Activated B cell treated with CpG ODN at 0.5 μM for 24 hours (primary cell): Measurements from ENCODE around the gene HSD17B14. TPM values are rescaled to one million over a fixed set of nuclear protein-coding genes. Genes with fewer than 3 reads are reported as not detected.
A peak's percentile ranks its signal among the peaks of the same experiment; 100 is the strongest.

Experiments used
- ATAC-seq: fragments of 200-7000 bp; cut with Tn5 transposase; one replicate; pipeline ENCODE4 v1.10.0; 2021; ENCODE audit warnings: low read depth, mild to moderate bottlenecking, moderate library complexity
- CTCF ChIA-PET: fragments of 350-600 bp; sonication (Branson Sonifier 250); formaldehyde crosslinking; loops from one replicate; lab custom pipeline; 2021; ENCODE audit warnings: antibody characterized with exemption; lab: Charles Lee
- POLR2A ChIA-PET: fragments of 350-600 bp; sonication (Branson Sonifier 250); formaldehyde crosslinking; loops from one replicate; lab custom pipeline; 2021; ENCODE audit warnings: antibody characterized with exemption; lab: Charles Lee
- DNase-seq: peaks from one replicate; pipeline ENCODE4 v3.0.0; 2022
- H3K27ac Mint-ChIP-seq: one replicate; pipeline ENCODE4 v1.8.0; 2020; ENCODE audit warnings: mixed read lengths
- H3K27me3 Mint-ChIP-seq: one replicate; pipeline ENCODE4 v1.8.0; 2021; ENCODE audit warnings: mixed read lengths
- H3K36me3 Mint-ChIP-seq: one replicate; pipeline ENCODE4 v1.8.0; 2021; ENCODE audit warnings: low read depth, mixed read lengths
- H3K4me1 Mint-ChIP-seq: one replicate; pipeline ENCODE4 v1.8.0; 2021; ENCODE audit warnings: mixed read lengths
- H3K4me3 Mint-ChIP-seq: one replicate; pipeline ENCODE4 v1.8.0; 2020; ENCODE audit warnings: mild to moderate bottlenecking, mixed read lengths
- H3K9me3 Mint-ChIP-seq: one replicate; pipeline ENCODE4 v1.8.0; 2020; ENCODE audit warnings: mixed read lengths
- CTCF ChIP-seq: fragments of 200-600 bp; IDR thresholded peaks from one replicate; pipeline ENCODE4 v1.8.0; 2022; ENCODE audit warnings: antibody characterized with exemption, mild to moderate bottlenecking
- intact Hi-C: fragments of 100-400 bp; cut with micrococcal nuclease; formaldehyde crosslinking; loops from one replicate; pipeline ENCODE4 v1.15.1; 2024
- total RNA-seq: library from RNA; stranded (reverse); gene quantifications from 2 replicates; pipeline ENCODE4 v1.2.3, GENCODE V29; 2022

The HSD17B14 gene
- total RNA-seq, 1 donor from 2014 or later, result 2.6 TPM

GRCh38 chr19:48837687-48838086 is 1.4 kb upstream of the HSD17B14 start:
- Mint-ChIP-seq H3K4me3 (peak overlapping the region; percentile 53), H3K27me3 (no peaks in the 10 kb centered on the region), H3K36me3 (no peaks in the 10 kb centered on the region), H3K9me3 (no peaks in the 10 kb centered on the region), H3K27ac (no peak overlapping the region), H3K4me1 (peaks cover 28% of the 10 kb centered on the region)
- ATAC-seq (no peak), DNase-seq (no peak)
- ChIA-PET POLR2A (interaction anchor here (0.8 to 3.7 kb wide), 14 partner anchors 9 to 192 kb away, joined by 3 to 34 read pairs (median 7); partner anchors contain the start of genes BCAT2, CA11, GYS1 and PPP1R15A), CTCF (interaction anchor here (1.0 to 12.1 kb wide), 4 partner anchors 46 to 133 kb away, joined by 3 to 272 read pairs (median 4); no protein-coding TSS in a partner anchor)
- TF ChIP-seq CTCF, result no peak
- intact Hi-C loops, result loop anchor here (10.0 kb wide), 1 partner anchor 323 kb away; the partner anchor contains the start of gene LMTK3

- ATAC-seq (peak; percentile 89), DNase-seq (peak; percentile 73)
- Mint-ChIP-seq H3K4me3 (peak overlapping the region; percentile 88), H3K36me3 (no peaks in the 10 kb centered on the region), H3K4me1 (peaks cover 26% of the 10 kb centered on the region), H3K27me3 (no peaks in the 10 kb centered on the region), H3K27ac (peak overlapping the region; percentile 70), H3K9me3 (no peaks in the 10 kb centered on the region)
- ChIA-PET CTCF (interaction anchor here (0.8 to 12.1 kb wide), 6 partner anchors 10 to 192 kb away, joined by 3 to 272 read pairs (median 4); partner anchors contain the start of gene CA11), POLR2A (interaction anchor here (0.5 to 3.7 kb wide), 16 partner anchors 10 to 1550 kb away, joined by 3 to 34 read pairs (median 6); partner anchors contain the start of genes BCAT2, CA11, GYS1 and PPP1R15A)
- TF ChIP-seq CTCF, result no peak
- intact Hi-C loops, result loop anchor here (10.0 kb wide), 1 partner anchor 322 kb away; the partner anchor contains the start of gene LMTK3
These were observed 797 bp upstream of the HSD17B14 start for GRCh38 chr19:48837051-48837524.

GRCh38 chr19:48835734-48836088 is 580 bp downstream of the HSD17B14 start:
- Mint-ChIP-seq H3K4me1 (peaks cover 26% of the 10 kb centered on the region), H3K27ac (peak overlapping the region; percentile 75), H3K4me3 (peak overlapping the region; percentile 88), H3K27me3 (no peaks in the 10 kb centered on the region), H3K9me3 (no peaks in the 10 kb centered on the region), H3K36me3 (peaks cover 3% of the 10 kb centered on the region)
- ChIA-PET CTCF (interaction anchor here (0.8 to 12.1 kb wide), 7 partner anchors 8 to 190 kb away, joined by 3 to 272 read pairs (median 5); partner anchors contain the start of gene CA11), POLR2A (interaction anchor here (1.0 to 3.7 kb wide), 6 partner anchors 17 to 190 kb away, joined by 6 to 34 read pairs (median 12); partner anchors contain the start of genes BCAT2 and CA11)
- intact Hi-C loops, result loop anchor here (1.0 to 10.0 kb wide), 6 partner anchors 23 to 321 kb away; partner anchors contain the start of genes CA11 and LMTK3
- ATAC-seq, result peak; percentile 86
- peak; percentile 89 for DNase-seq
- no peak for TF ChIP-seq CTCF

- ATAC-seq (no peak), DNase-seq (no peak)
- intact Hi-C loops, result loop anchor here (10.0 kb wide), 1 partner anchor 319 kb away; the partner anchor contains the start of gene LMTK3
- CTCF ChIA-PET, result interaction anchor here (1.2 to 2.9 kb wide), 3 partner anchors 9 to 46 kb away, joined by 3 to 8 read pairs (median 5); no protein-coding TSS in a partner anchor
- no peaks in the 10 kb centered on the region for H3K27me3 Mint-ChIP-seq
- POLR2A ChIA-PET, result interaction anchor here (0.6 kb wide), 1 partner anchor 46 kb away, joined by 5 read pairs; no protein-coding TSS in a partner anchor
- no peak for TF ChIP-seq CTCF
- H3K9me3 Mint-ChIP-seq, result no peaks in the 10 kb centered on the region
- peak overlapping the region; percentile 39 for H3K27ac Mint-ChIP-seq
- H3K4me1 Mint-ChIP-seq, result peaks cover 26% of the 10 kb centered on the region
- peaks cover 3% of the 10 kb centered on the region for H3K36me3 Mint-ChIP-seq
- no peak overlapping the region for H3K4me3 Mint-ChIP-seq
These were observed 2.3 kb downstream of the HSD17B14 start for GRCh38 chr19:48833977-48834376.

GRCh38 chr19:48833049-48833448 is 3.2 kb downstream of the HSD17B14 start:
- Mint-ChIP-seq H3K9me3 (no peaks in the 10 kb centered on the region), H3K27ac (no peak overlapping the region), H3K27me3 (no peaks in the 10 kb centered on the region), H3K36me3 (peaks cover 3% of the 10 kb centered on the region), H3K4me1 (peaks cover 26% of the 10 kb centered on the region), H3K4me3 (no peak overlapping the region)
- CTCF ChIA-PET, result interaction anchor here (1.2 to 2.9 kb wide), 3 partner anchors 9 to 45 kb away, joined by 3 to 8 read pairs (median 5); no protein-coding TSS in a partner anchor
- TF ChIP-seq CTCF, result no peak
- DNase-seq (no peak), ATAC-seq (no peak)
- intact Hi-C loops, result loop anchor here (10.0 kb wide), 1 partner anchor 318 kb away; the partner anchor contains the start of gene LMTK3
- POLR2A ChIA-PET, result interaction anchor here (0.6 kb wide), 2 partner anchors 50 to 142 kb away, joined by 3 to 4 read pairs; no protein-coding TSS in a partner anchor
